ENCODE results near the gene NTN3.
"Not testable (repeated sequence)": the region's sequence is repeated elsewhere in the genome, so short reads cannot be mapped to it uniquely, and the experiment has no call there.

NTN3 gene

GRCh38 chr16:2479996-2480395 lies 8.9 kb downstream of the NTN3 start:
- not testable (repeated sequence) for DNase-seq (ENCODE audit: low read depth in 2 of 2)

- DNase-seq (ENCODE audit: low read depth in 2 of 2): no peak
Observed at GRCh38 chr16:2480948-2481347, 9.9 kb downstream of the NTN3 start.

- DNase-seq (ENCODE audit: low read depth in 2 of 2): no peak
Observed at GRCh38 chr16:2481676-2482075, 10.6 kb downstream of the NTN3 start.

GRCh38 chr16:2482249-2482648 lies 11.2 kb downstream of the NTN3 start:
- no peak for DNase-seq (ENCODE audit: low read depth in 2 of 2)

- no peak for DNase-seq (ENCODE audit: low read depth in 2 of 2)
Observed at GRCh38 chr16:2482708-2483534, 11.8 kb downstream of the NTN3 start.

DNA sequence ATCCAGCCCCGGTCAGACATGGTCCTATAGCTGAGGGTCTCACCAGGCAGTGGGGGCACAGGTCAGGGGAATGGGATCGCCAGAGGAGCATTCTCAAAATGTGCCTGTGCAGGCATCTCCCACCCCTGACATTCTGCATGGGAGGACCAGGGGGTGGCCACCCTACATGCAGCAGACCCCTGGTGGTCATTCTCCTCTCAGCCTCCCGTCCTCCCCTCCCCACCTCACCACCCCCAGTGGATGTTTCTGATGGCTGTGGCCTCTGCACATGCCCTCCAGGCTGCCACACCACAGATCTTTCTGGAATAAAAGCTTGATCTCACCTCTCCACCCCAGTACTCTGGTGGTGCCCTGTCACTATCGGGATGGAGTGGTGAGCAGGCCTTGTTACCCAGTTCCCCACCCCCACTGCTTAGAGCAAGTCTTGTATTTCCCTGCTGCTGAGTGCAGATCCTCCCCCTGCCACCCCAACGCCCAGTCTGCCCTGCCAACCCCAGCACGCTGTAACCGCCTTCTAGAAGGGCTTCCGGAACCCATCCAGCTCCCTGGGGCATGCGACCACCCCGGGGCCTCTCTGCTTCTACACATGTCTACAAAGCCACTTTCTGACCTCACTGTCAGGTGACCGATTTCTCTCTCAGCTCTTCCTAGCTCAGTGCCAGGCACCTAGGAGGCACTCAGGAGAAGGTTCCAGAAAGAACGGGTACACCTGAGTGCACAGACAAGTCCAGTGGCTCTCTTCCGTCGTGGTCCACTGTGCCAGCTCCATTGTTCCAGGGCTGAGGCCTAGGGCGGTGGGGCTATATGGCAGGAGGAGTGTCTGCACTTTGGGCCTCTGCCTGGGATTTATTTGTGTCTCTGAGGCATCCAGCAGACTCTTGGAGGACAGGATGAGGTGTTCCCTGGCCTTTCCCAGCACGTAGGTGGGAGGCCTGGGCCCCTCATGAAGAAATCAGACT lies 13.1 kb downstream of the NTN3 start:
- DNase-seq (ENCODE audit: low read depth in 2 of 2): no peak

- no peak for DNase-seq (ENCODE audit: low read depth in 2 of 2)
Observed at GRCh38 chr16:2484898-2485508, 13.9 kb downstream of the NTN3 start.

- DNase-seq (ENCODE audit: low read depth in 2 of 2): no peak
Observed at GRCh38 chr16:2485811-2486507, 14.9 kb downstream of the NTN3 start.

- peak; percentile 65 to 70 for DNase-seq (ENCODE audit: low read depth in 2 of 2)
Observed at GRCh38 chr16:2486645-2487516, 15.8 kb downstream of the NTN3 start.

DNA sequence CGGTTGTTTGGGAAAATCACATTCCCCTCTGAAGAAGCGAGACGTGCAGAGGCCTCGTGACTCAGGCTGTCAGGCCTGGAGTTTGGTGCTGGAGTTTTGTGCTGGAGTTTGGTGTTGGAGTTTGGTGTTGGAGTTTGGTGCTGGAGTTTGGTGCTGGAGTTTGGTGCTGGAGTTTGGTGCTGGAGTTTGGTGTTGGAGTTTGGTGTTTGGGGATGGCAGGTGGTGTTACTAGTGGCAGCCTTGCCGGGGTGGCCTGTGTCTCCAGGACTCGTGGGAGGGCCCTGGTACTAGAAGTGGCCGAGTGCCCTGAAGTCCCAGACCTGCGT lies 16.4 kb downstream of the NTN3 start:
- no peak for DNase-seq (ENCODE audit: low read depth in 2 of 2)

GRCh38 chr16:2487903-2488531 lies 16.9 kb downstream of the NTN3 start:
- DNase-seq (ENCODE audit: low read depth in 2 of 2): no peak

GRCh38 chr16:2489581-2489980 lies 18.5 kb downstream of the NTN3 start:
- DNase-seq (ENCODE audit: low read depth in 2 of 2): no peak

DNA sequence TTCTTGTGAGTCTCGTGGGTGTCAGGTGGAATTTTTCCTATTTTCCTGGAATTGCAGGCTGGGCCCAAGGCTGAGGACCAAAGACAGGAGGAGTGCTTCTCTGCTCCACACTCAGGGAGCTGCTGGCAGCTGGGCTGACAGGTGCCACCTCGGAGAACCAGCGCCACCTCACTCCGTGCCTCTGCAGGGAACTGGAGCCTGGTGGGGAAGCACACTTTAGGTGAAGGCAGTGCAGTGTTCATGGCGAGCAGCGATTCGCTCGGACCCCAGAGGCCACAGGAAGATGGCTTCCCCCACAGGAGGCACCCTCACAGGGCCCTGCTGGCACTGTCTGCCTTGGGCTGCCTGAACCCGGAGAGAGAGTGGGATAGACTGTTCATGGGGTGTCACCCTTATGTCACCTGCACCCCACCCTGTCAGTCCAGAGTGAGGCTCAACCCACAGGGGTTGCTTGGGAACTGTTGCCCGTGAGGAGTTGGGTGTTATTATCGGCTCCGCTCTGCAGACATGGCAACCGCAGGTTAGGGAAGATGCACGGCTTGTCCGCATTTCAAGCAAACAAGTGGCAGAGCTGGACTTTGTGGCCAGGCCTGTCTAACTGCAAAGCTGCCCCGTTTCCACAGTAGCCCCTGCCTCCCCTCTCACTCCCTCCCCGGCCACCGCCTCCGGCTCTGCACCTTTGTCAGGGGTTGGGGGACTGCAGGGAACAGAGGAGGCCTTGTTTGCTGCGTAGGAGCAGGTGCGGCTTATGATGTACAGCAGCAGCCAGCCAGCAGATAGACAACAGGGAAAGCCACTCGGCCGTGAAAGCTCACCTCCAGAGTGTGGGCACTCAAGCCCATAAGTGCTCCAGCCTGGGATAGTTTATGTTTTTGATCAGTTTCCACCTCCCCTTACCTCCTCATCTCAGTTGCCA lies 19.4 kb downstream of the NTN3 start:
- DNase-seq (ENCODE audit: low read depth in 2 of 2): no peak

- no peak for DNase-seq (ENCODE audit: low read depth in 2 of 2)
Observed at GRCh38 chr16:2492292-2492691, 21.2 kb downstream of the NTN3 start.

DNA sequence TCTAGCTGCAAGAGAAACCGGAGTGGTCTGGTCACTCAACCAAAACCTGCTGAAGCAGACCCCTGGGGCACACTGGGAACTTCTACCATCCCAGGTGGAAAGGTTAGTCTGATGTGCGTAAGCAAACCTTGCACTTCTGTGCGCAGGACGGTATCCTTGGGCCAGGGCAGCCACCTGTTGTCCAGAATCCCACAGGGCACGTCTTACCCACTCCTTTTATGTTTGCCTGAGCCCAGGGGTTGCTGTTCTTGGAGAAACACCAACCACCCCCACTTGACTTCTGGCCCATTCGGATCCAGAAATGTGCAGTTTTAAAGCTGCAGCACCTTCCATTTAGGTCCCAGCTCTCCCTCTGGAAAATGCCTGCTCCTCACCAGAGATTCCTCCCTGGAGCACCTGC lies 22.5 kb downstream of the NTN3 start:
- no peak for DNase-seq (ENCODE audit: low read depth in 2 of 2)

GRCh38 chr16:2494616-2495015 lies 23.5 kb downstream of the NTN3 start:
- no peak for DNase-seq (ENCODE audit: low read depth in 2 of 2)

- no peak for DNase-seq (ENCODE audit: low read depth in 2 of 2)
Observed at GRCh38 chr16:2495041-2495440, 23.9 kb downstream of the NTN3 start.

- no peak for DNase-seq (ENCODE audit: low read depth in 2 of 2)
Observed at GRCh38 chr16:2496223-2497115, 25.4 kb downstream of the NTN3 start.

Data from stimulated activated CD4-positive, alpha-beta T cell treated with anti-CD3 and anti-CD28 coated beads, Interleukin-1b, Interleukin-23, amount 100 ng/mL, for 4 hours (primary cell).